CD4-positive, alpha-beta T cell (primary cell): ENCODE measurements around the gene GDF2. TPM values are rescaled to one million over a fixed set of nuclear protein-coding genes. Genes with fewer than 3 reads are reported as not detected.

Source experiments
- ATAC-seq: fragments of 200-7000 bp; cut with Tn5 transposase; one replicate; pipeline ENCODE4 v1.10.0; 2022; ENCODE audit warnings: mild to moderate bottlenecking; ENCODE audit not compliant: poor library complexity
- CTCF ChIA-PET: fragments of 350-600 bp; sonication (Branson Sonifier 250); formaldehyde crosslinking; loops from one replicate; lab custom pipeline; 2021; ENCODE audit warnings: antibody characterized with exemption, inconsistent platforms; lab: Charles Lee
- POLR2A ChIA-PET: fragments of 350-600 bp; sonication (Branson Sonifier 250); formaldehyde crosslinking; loops from one replicate; lab custom pipeline; 2021; ENCODE audit warnings: antibody characterized with exemption, inconsistent platforms; lab: Charles Lee
- DNase-seq, 14 experiments: peaks; one replicate each; pipeline ENCODE4 v3.0.0-alpha.2; 2013 to 2020; ENCODE audit warnings: mixed read lengths in 2 of 14
- H3K27ac ChIP-seq, 2 donors: one replicate each; pipeline versions ENCODE4 v1.5.1 to v1.7.0; 2013; ENCODE audit warnings: low read length in 2 of 2, low read depth in 1 of 2, mild to moderate bottlenecking in 1 of 2
- H3K27me3 ChIP-seq, 2 experiments: 1 replicate in 1 of 2; 2 replicates in 1 of 2; pipeline versions ENCODE4 v1.6.1 to v1.7.0; 2013; ENCODE audit warnings: low read length in 2 of 2, control low read depth in 1 of 2, mild to moderate bottlenecking in 1 of 2, moderate library complexity in 1 of 2; ENCODE audit not compliant: insufficient read depth in 2 of 2, control insufficient read depth in 1 of 2
- H3K36me3 ChIP-seq: one replicate; pipeline ENCODE4 v1.6.1; 2013; ENCODE audit warnings: low read length, control low read depth; ENCODE audit not compliant: insufficient read depth
- H3K4me1 ChIP-seq: one replicate; pipeline ENCODE4 v1.6.1; 2013; ENCODE audit warnings: low read length, control low read depth; ENCODE audit not compliant: insufficient read depth
- H3K4me3 ChIP-seq: one replicate; pipeline ENCODE4 v1.5.1; 2013; ENCODE audit warnings: mild to moderate bottlenecking, low read length, moderate library complexity
- H3K9me3 ChIP-seq, 2 experiments: 1 replicate in 1 of 2; 2 replicates in 1 of 2; pipeline versions ENCODE4 v1.6.1 to v1.7.0; 2013; ENCODE audit warnings: low read length in 2 of 2, mild to moderate bottlenecking in 2 of 2, control low read depth in 1 of 2, moderate library complexity in 1 of 2; ENCODE audit not compliant: control insufficient read depth in 1 of 2, insufficient read depth in 1 of 2
- H3K27ac Mint-ChIP-seq: one replicate; pipeline ENCODE4 v1.8.0; 2020; ENCODE audit warnings: mixed read lengths
- H3K27me3 Mint-ChIP-seq: one replicate; pipeline ENCODE4 v1.8.0; 2021; ENCODE audit warnings: mixed read lengths
- H3K36me3 Mint-ChIP-seq: one replicate; pipeline ENCODE4 v1.8.0; 2021; ENCODE audit warnings: low read depth, mixed read lengths
- H3K4me1 Mint-ChIP-seq: one replicate; pipeline ENCODE4 v1.8.0; 2021; ENCODE audit warnings: low read depth, mixed read lengths
- H3K4me3 Mint-ChIP-seq: one replicate; pipeline ENCODE4 v1.8.0; 2020; ENCODE audit warnings: mild to moderate bottlenecking, mixed read lengths
- H3K9me3 Mint-ChIP-seq: one replicate; pipeline ENCODE4 v1.8.0; 2020; ENCODE audit warnings: mixed read lengths
- CTCF ChIP-seq: fragments of 200-600 bp; IDR thresholded peaks from one replicate; pipeline ENCODE4 v1.8.0; 2022; ENCODE audit warnings: antibody characterized with exemption, mild to moderate bottlenecking
- intact Hi-C, 2 experiments: fragments of 100-400 bp; cut with DNase I in 1 of 2; cut with micrococcal nuclease in 1 of 2; formaldehyde crosslinking; loops; one replicate each; pipeline versions ENCODE4 v1.15.1 to v1.9.0; 2023 to 2025; cut with DNase I, micrococcal nuclease
- total RNA-seq, 174 experiments: library from RNA in 2 of 174; stranded (reverse) in 2 of 174; gene quantifications; one replicate each; pipeline ENCODE4 v1.2.3 and lab custom pipeline; 2021 to 2026

GDF2 gene
- total RNA-seq, 2 experiments from 2014 or later, result not detected

- DNase-seq, result peak in 1 of 14 experiments; percentile 10
- Mint-ChIP-seq H3K36me3 (no peaks in the 10 kb centered on the region), H3K27me3 (no peaks in the 10 kb centered on the region), H3K9me3 (no peaks in the 10 kb centered on the region), H3K4me1 (no peaks in the 10 kb centered on the region), H3K4me3 (no peak overlapping the region), H3K27ac (no peak overlapping the region)
- TF ChIP-seq CTCF, result no peak
- intact Hi-C loops, result no loop called here
- H3K36me3 ChIP-seq, result no peaks in the 10 kb centered on the region
- ATAC-seq, result no peak
- no peaks in the 10 kb centered on the region for H3K4me1 ChIP-seq
- POLR2A ChIA-PET, result no interaction called here
- CTCF ChIA-PET, result no interaction called here
- H3K4me3 ChIP-seq, result no peak overlapping the region
- H3K27me3 ChIP-seq, result no peaks in the 10 kb centered on the region
- peaks cover 0 to 7% of the 10 kb centered on the region in 2 experiments for H3K9me3 ChIP-seq
- H3K27ac ChIP-seq, result no peak overlapping the region
Observed at GRCh38 chr10:47366731-47367460, 44.6 kb downstream of the GDF2 start.

- no peak for ATAC-seq
- CTCF ChIA-PET, result no interaction called here
- no peaks in the 10 kb centered on the region for H3K27me3 Mint-ChIP-seq
- no peaks in the 10 kb centered on the region for H3K36me3 Mint-ChIP-seq
- Histone ChIP-seq H3K4me3 (no peak overlapping the region), H3K9me3 (peaks cover 0 to 7% of the 10 kb centered on the region in 2 experiments), H3K27ac (no peak overlapping the region), H3K27me3 (no peaks in the 10 kb centered on the region), H3K4me1 (no peaks in the 10 kb centered on the region), H3K36me3 (no peaks in the 10 kb centered on the region)
- H3K9me3 Mint-ChIP-seq, result no peaks in the 10 kb centered on the region
- POLR2A ChIA-PET, result no interaction called here
- H3K4me3 Mint-ChIP-seq, result no peak overlapping the region
- no peak for TF ChIP-seq CTCF
- no peak overlapping the region for H3K27ac Mint-ChIP-seq
- H3K4me1 Mint-ChIP-seq, result no peaks in the 10 kb centered on the region
- intact Hi-C loops, result no loop called here
- DNase-seq, result peak in 1 of 14 experiments; percentile 12
Observed at GRCh38 chr10:47367646-47368045, 45.4 kb downstream of the GDF2 start.

- no peak overlapping the region for H3K4me3 ChIP-seq
- ATAC-seq (no peak), DNase-seq (peak in 1 of 14 experiments; percentile 27)
- Mint-ChIP-seq H3K9me3 (no peaks in the 10 kb centered on the region), H3K27ac (no peak overlapping the region), H3K4me1 (no peaks in the 10 kb centered on the region), H3K27me3 (peaks cover 1% of the 10 kb centered on the region), H3K4me3 (no peak overlapping the region), H3K36me3 (no peaks in the 10 kb centered on the region)
- no peaks in the 10 kb centered on the region for H3K4me1 ChIP-seq
- no peaks in the 10 kb centered on the region for H3K36me3 ChIP-seq
- peaks cover 0 to 7% of the 10 kb centered on the region in 2 experiments for H3K9me3 ChIP-seq
- intact Hi-C loops, result no loop called here
- ChIA-PET POLR2A (no interaction called here), CTCF (no interaction called here)
- no peak for TF ChIP-seq CTCF
- no peaks in the 10 kb centered on the region for H3K27me3 ChIP-seq
- H3K27ac ChIP-seq, result no peak overlapping the region
Observed at GRCh38 chr10:47368431-47369180, 46.4 kb downstream of the GDF2 start.
